Fibroblast of lung (primary cell): ENCODE measurements around the gene GPR65.

ENCODE experiments used
- EZH2 ChIP-seq: IDR thresholded peaks from 2 replicates; pipeline ENCODE4 v1.5.1; 2012; ENCODE audit warnings: low read length, control low read depth, mild to moderate bottlenecking; ENCODE audit errors: missing control alignments
- TF ChIP-seq, protein P1 (sequence below), 2 donors: IDR thresholded peaks in 1 of 2; conservative IDR thresholded peaks in 1 of 2; 1 replicate in 1 of 2; 2 replicates in 1 of 2; pipeline ENCODE4 v1.5.1; 2011 to 2012; ENCODE audit warnings: low read length in 2 of 2, control low read depth in 1 of 2, inconsistent platforms in 1 of 2, low read depth in 1 of 2, mild to moderate bottlenecking in 1 of 2

DNA sequence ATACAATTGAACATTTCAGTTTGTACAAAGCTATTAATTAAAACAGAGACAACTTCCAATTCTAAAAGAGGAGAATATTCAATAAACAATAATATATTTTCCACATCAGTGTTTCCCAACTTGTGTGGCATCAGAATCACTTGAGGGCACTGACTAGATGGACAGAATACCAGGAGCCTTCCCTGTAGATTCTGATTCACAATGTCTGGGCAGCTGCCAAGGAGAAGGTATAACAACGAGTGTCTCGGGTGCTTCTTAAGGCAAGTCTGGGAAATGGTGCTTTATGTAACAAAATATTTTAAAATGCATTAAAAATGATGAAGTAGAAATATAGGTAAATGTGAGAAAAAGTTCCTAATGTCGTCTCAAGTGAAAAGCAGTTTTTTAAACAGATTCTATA is 38.1 kb upstream of the GPR65 start:
- TF ChIP-seq, protein P1, sequence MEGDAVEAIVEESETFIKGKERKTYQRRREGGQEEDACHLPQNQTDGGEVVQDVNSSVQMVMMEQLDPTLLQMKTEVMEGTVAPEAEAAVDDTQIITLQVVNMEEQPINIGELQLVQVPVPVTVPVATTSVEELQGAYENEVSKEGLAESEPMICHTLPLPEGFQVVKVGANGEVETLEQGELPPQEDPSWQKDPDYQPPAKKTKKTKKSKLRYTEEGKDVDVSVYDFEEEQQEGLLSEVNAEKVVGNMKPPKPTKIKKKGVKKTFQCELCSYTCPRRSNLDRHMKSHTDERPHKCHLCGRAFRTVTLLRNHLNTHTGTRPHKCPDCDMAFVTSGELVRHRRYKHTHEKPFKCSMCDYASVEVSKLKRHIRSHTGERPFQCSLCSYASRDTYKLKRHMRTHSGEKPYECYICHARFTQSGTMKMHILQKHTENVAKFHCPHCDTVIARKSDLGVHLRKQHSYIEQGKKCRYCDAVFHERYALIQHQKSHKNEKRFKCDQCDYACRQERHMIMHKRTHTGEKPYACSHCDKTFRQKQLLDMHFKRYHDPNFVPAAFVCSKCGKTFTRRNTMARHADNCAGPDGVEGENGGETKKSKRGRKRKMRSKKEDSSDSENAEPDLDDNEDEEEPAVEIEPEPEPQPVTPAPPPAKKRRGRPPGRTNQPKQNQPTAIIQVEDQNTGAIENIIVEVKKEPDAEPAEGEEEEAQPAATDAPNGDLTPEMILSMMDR (conservative IDR thresholded peaks at IDR 0.05 in 1 of 2, IDR thresholded peaks at IDR 0.05 in 1 of 2; ENCODE audit: low read depth in 1 of 2, low read length in 2 of 2): no peak
- no peak for TF ChIP-seq EZH2
